Superior temporal gyrus (tissue), 1 donor: ENCODE data around the gene HSP90AA1.
"Not testable (repeated sequence)": the region's sequence is repeated elsewhere in the genome, so short reads cannot be mapped to it uniquely, and the experiment has no call there.

Experiments used
- DNase-seq: peaks from one replicate; pipeline ENCODE4 v3.0.0-alpha.2; 2016; ENCODE audit errors: extremely low spot score

Gene HSP90AA1

GRCh38 chr14:102086972-102087761 is at the start of gene HSP90AA1:
Gene HSP90AA1, minus strand, starts transcription at chr14:102087044. Its CDS starts 666 bp downstream, at chr14:102086378.
- peak; percentile 93 for DNase-seq

DNA sequence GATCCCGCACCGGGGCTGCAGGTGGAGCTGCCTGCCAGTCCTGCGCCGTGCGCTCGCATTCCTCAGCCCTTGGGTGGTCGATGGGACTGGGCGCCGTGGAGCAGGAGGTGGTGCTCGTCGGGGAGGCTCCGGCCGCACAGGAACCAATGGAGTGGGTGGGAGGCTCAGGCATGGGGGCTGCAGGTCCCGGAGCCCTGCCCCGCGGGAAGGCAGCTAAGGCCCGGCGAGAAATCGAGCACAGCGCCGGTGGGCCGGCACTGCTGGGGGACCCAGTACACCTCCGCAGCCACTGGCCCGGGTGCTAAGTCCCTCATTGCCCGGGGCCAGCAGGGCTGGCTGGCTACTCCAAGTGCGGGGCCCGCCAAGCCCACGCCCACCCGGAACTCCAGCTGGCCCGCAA is 48.6 kb upstream of the HSP90AA1 start:
- not testable (repeated sequence) for DNase-seq

DNA sequence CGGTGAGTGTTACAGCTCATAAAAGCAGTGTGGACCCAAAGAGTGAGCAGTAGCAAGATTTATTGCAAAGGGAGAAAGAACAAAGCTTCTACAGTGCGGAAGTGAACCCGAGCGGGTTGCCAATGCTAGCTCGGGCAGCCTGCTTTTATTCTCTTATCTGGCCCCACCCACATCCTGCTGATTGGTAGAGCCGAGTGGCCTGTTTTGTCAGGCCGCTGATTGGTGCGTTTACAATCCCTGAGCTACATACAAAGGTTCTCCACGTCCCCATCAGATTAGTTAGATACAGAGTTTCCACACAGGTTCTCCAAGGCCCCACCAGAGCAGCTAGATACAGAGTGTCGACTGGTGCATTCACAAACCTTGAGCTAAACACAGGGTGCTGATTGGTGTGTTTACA is 47.9 kb upstream of the HSP90AA1 start:
- not testable (repeated sequence) for DNase-seq

- DNase-seq = not testable (repeated sequence)
Measured at GRCh38 chr14:102134021-102134420, 47.2 kb upstream of the HSP90AA1 start.

DNA sequence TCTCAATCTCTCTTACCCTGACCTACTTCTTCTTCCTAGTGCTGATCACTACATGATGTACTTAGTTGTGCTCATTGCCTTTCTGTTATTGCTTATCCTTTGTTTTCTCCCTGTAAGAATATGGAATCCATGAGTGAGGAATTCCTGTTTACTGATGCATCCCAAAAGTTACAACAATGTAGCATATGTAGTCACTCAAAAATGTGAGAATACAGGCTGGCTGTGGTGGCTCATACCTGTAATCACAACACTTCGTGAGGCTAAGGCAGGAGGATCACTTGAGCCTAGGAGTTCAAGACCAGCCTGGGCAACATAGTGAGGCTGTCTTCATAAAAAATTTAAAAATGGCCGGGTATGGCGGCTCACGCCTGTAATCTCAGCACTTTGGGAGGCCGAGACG is 44.9 kb upstream of the HSP90AA1 start:
- no peak for DNase-seq

GRCh38 chr14:102126807-102127455 is 40.1 kb upstream of the HSP90AA1 start:
- DNase-seq = no peak

GRCh38 chr14:102125546-102125945 is 38.7 kb upstream of the HSP90AA1 start:
- no peak for DNase-seq

GRCh38 chr14:102124419-102124818 is 37.6 kb upstream of the HSP90AA1 start:
- no peak for DNase-seq

DNA sequence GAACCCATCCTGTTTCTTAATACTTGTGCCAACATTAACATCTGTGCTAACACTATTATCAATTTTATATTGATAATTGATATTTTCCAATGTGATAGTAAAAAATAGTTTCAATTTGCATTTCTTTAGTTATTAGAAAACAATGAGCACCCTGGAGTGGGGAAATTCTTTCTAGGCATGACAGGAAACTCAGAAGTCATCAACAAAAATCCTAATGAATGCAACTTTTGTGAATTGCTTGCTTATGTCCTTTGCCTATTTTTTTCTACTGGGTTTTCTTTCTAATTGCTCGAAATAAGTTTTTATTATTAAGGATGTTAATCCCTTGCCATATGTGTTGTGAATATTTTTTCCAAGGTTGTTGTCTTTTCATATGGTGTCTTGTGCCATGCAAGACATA is 34.7 kb upstream of the HSP90AA1 start:
- no peak for DNase-seq

GRCh38 chr14:102120888-102121287 is 34.0 kb upstream of the HSP90AA1 start:
- DNase-seq = no peak

- DNase-seq = no peak
Measured at GRCh38 chr14:102117852-102118251, 31.0 kb upstream of the HSP90AA1 start.

DNA sequence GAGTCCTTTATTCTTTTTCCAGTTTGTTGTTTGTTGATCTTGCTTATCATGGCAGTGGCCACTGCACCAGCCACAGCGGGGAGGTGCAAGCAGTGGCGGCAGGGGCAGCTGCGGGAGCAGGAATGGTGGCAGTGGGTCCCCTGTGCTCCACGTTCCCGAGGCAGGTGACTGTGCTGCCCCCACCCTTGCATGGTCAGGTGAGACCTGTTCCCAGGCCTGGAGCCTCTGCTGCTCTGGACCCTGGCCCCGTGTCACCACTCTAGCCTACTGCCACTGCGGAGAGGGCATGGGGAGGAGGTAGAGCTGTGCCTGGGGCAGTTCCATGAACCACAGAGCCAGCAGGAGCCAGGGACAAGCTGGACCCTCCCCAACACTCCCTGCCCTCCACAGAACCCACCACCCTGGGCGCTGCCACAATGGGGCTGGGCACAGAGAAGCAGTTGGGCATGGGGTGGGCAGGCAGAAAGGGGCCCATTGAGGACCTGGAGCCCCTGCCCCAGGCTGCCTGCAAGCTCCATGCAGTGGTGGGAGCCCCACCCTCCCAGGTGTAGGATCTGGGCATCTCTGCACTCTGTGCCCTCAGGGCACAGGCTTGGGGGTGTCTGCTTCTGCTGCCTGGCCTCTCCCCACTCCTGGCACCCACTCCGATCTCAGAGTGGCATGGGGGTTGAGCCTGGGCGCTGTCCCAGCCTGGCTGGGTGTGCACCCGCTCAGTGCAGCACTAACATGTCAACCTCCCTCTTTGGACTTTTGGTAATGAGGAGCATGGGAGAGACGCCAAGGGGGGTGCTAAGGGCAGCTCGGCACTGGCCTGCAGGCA is 29.7 kb upstream of the HSP90AA1 start:
- DNase-seq = no peak

GRCh38 chr14:102111101-102111500 is 24.3 kb upstream of the HSP90AA1 start:
- DNase-seq = no peak

- DNase-seq = not testable (repeated sequence)
Measured at GRCh38 chr14:102109332-102109731, 22.5 kb upstream of the HSP90AA1 start.

DNA sequence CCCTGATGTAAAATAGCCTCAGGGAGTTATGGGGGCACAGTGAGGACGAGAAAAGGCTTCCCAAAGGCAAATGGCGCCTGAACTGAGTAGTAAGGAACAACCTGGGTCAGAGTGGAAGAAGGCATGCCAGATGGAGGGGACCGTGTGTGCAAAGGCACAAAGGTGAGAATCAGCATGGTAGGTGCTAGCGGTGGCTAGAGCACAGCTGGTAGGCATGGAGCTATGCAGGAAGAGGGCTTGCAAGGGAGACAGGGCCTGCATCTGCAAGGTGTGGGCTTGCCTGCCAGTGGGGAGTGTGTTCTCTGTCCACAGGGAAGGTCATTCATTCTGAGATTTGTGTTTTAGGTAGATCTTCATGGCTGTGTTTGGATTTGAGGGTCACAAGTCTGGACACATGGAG is 18.5 kb upstream of the HSP90AA1 start:
- no peak for DNase-seq

DNA sequence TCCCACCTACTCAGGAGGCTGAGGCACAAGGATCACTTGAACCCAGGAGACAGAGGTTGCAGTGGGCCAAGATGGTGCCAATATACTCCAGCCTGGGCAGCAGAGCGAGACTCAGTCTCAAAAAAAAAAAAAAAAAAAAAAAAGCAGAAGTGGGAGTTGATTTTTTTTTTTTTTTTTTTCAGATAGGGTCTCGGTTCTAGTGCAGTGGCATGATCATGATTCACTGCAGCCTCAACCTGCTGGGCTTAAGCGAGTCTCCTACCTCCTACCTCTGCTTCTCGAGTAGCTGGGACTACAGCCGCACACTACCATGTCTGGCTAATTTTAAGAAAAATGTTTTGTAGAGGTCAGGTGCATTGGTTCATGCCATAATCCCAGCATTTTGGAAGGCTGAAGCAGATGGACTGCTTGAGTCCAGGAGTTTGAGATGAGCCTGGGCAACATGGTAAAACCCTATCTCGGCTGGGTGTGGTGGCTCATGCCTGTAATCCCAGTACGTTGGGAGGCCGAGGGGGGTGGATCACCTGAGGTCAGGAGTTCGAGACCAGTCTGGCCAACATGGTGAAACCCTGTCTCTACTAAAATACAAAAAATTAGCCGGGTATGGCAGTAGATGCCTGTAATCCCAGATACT is 16.3 kb upstream of the HSP90AA1 start:
- DNase-seq = no peak

DNA sequence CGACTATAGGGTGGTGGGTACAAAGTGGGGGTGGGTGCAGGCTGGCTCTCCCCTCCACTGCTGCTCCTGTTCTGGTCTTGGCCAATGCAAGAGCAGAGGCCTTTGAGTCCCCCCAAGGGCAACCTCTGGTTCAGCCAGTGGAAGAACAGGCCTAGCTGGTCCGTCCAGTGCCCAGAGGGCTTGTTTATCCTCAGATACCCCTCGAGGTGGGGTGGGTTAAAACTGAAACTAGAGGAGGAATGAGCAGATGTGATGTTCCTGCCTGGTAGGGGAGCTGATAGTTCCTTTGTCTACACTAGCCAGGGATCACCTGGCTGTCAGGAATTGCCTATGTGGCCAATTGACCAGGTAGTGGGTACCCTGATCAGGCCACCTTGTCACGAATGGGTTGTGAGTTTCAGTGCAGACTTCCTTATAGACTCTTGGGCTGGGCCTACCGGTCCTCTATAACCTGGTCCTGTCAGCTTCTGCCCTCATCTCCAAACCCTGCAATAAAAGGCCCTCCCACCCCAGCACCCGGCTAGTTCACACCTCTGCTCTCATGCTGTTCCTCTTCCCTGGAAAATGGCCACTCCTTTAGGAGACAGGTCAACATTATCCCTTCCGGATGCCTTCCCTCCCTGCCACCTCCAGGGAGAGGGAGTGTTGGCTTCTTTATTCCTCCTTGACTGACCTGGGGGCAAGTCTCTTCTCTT is 10.7 kb upstream of the HSP90AA1 start:
- no peak for DNase-seq

GRCh38 chr14:102096569-102097188 is 9.8 kb upstream of the HSP90AA1 start:
- peak; percentile 96 for DNase-seq

DNA sequence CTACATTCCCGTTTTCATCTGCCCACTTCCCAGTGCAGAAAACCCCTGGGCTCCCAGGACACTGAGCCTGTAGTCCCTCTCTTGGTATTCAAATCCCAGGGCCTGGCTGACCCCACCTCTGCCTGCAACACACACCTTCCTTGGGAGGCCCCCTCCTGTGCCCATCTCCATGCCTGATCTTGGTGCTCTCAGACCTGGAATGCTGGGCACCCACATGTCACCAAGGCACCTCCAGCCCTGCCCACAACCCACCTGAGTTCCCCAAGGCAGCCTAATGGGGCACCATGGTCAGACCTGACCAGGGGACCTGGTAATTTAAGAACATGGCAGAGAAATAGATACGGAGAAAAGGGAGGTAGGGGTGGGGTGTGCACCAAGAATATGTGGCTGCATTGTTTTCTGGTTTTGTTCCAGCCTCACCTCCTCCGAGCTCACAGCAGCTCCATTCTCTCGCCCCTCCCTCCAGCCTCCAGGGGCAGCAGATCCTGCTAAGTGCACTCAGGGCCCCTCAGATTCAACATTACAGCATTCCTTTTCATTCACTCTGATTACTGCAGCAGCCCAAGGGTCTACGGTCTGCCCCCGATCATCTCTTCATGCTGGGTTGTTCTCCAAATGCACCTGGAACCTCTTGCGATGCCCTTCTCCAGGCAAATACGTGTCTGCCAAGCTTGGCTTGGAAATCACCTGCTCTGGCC is 9.2 kb upstream of the HSP90AA1 start:
- no peak for DNase-seq

GRCh38 chr14:102095231-102095870 is 8.5 kb upstream of the HSP90AA1 start:
- no peak for DNase-seq
